ENCODE measurements around the gene C19orf38.

The C19orf38 gene

DNA sequence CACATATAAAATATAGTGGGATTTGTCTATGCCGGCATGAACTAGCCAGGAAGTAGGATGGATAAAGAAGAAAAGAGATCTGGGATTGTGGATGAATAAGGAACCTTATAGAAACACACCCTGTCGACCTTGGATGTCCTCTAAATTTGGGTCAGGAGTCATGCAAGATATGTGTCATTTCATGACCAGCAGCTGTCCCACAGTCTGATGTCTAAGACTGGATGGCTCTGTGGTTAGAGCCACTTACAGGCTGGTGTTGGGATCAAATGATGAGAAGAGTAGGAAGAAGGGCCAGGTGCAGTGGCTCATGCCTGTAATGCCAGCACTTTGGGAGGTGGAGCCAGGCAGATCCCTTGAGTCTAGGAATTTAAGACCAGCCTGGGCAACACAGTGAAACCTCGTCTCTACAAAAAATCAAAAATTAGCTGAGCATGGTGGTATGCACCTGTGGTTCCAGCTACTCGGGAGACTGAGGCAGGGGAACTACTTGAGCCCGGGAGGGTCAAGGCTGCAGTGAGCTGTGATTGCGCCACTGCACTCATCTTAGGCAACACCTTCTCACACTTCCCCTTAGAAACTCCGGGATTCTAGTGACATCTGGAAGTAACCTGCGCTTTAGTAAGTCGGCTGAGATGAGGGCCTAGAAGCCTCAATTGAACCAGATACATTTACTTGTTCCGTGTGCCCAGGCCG, 43.0 kb upstream of the C19orf38 start:
- Histone ChIP-seq H3K4me2 (ENCODE audit: low read length, poor library complexity, severe bottlenecking) (no peak overlapping the region), H3K23ac (ENCODE audit: low read length in 2 of 2) (no peak overlapping the region), H3K9ac (ENCODE audit: low read length) (no peak overlapping the region), H2BK120ac (ENCODE audit: low read depth, low read length) (no peak overlapping the region), H2BK12ac (ENCODE audit: low read length in 2 of 2) (no peak overlapping the region), H3K27ac (ENCODE audit: low read length, poor library complexity, severe bottlenecking) (no peak overlapping the region), H3K36me3 (ENCODE audit: control insufficient read depth in 1 of 2, insufficient read depth in 2 of 2, low read depth in 1 of 2, low read length in 2 of 2) (peaks cover 76 to 79% of the 10 kb centered on the region in 2 experiments), H3K4ac (ENCODE audit: low read depth in 1 of 2, low read length in 2 of 2) (no peak overlapping the region), H2AFZ (ENCODE audit: low read depth, low read length) (no peak overlapping the region), H3K9me3 (ENCODE audit: control insufficient read depth, low read length) (no peaks in the 10 kb centered on the region), H3K27me3 (ENCODE audit: control insufficient read depth in 1 of 2, insufficient read depth in 1 of 2, low read length in 2 of 2) (no peaks in the 10 kb centered on the region), H3K4me1 (ENCODE audit: control insufficient read depth, insufficient read depth, low read depth, low read length) (peaks cover 12% of the 10 kb centered on the region), H3K79me1 (replicated peaks; ENCODE audit: low read length, poor library complexity, severe bottlenecking) (peaks cover 29% of the 10 kb centered on the region), H3K18ac (ENCODE audit: low read depth in 1 of 2, low read length in 2 of 2) (no peak overlapping the region), H4K91ac (ENCODE audit: low read length) (no peak overlapping the region), H2AK5ac (ENCODE audit: low read length, severe bottlenecking) (no peak overlapping the region), H4K8ac (ENCODE audit: low read length) (no peak overlapping the region), H2BK15ac (ENCODE audit: low read depth, poor library complexity, severe bottlenecking) (no peak overlapping the region), H3K14ac (ENCODE audit: low read length in 2 of 2) (no peak overlapping the region), H3K4me3 (ENCODE audit: insufficient read depth in 1 of 2, low read depth in 1 of 2, low read length in 2 of 2) (no peak overlapping the region), H2BK5ac (ENCODE audit: low read depth, low read length, poor library complexity, severe bottlenecking) (no peak overlapping the region)
- DNase-seq: no peak
- 97% methylated on average over 11 of the region's 11 CpGs for WGBS

DNA sequence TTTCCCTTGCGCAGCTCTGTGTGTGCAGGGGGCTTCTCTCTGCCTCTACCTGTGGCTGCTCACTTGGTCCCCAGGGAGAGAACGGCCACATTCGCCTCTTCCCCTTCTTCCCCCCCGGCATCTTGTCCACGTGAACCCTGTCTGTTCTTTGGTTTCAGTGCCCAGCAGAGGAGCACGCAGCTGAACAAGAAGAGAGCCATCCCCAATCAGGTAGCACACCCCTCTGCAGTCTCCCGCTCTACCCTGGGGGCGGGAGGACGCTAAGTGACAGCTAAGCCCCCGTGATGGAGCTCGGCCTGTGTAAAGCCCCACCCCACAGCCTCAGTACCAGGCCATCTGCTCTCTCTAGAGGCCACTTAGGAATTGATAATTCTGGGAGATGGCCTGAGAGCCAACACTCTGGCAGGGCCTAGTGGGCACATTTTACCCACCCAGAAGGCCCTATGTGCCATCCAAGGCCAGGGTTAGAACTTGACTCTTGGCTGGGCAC, 42.4 kb upstream of the C19orf38 start:
- Histone ChIP-seq H3K9ac (ENCODE audit: low read length) (no peak overlapping the region), H3K14ac (ENCODE audit: low read length in 2 of 2) (no peak overlapping the region), H4K91ac (ENCODE audit: low read length) (no peak overlapping the region), H3K79me1 (replicated peaks; ENCODE audit: low read length, poor library complexity, severe bottlenecking) (peaks cover 25% of the 10 kb centered on the region), H3K36me3 (ENCODE audit: control insufficient read depth in 1 of 2, insufficient read depth in 2 of 2, low read depth in 1 of 2, low read length in 2 of 2) (peaks cover 75 to 79% of the 10 kb centered on the region in 2 experiments), H3K4me1 (ENCODE audit: control insufficient read depth, insufficient read depth, low read depth, low read length) (peaks cover 12% of the 10 kb centered on the region), H3K4ac (ENCODE audit: low read depth in 1 of 2, low read length in 2 of 2) (no peak overlapping the region), H3K18ac (ENCODE audit: low read depth in 1 of 2, low read length in 2 of 2) (no peak overlapping the region), H3K27ac (ENCODE audit: low read length, poor library complexity, severe bottlenecking) (no peak overlapping the region), H3K27me3 (ENCODE audit: control insufficient read depth in 1 of 2, insufficient read depth in 1 of 2, low read length in 2 of 2) (no peaks in the 10 kb centered on the region), H4K8ac (ENCODE audit: low read length) (no peak overlapping the region), H2BK15ac (ENCODE audit: low read depth, poor library complexity, severe bottlenecking) (no peak overlapping the region), H2AFZ (ENCODE audit: low read depth, low read length) (no peak overlapping the region), H3K4me2 (ENCODE audit: low read length, poor library complexity, severe bottlenecking) (no peak overlapping the region), H2BK12ac (ENCODE audit: low read length in 2 of 2) (no peak overlapping the region), H3K4me3 (ENCODE audit: insufficient read depth in 1 of 2, low read depth in 1 of 2, low read length in 2 of 2) (peak overlapping the region in 1 of 2 experiments; percentile 11), H3K9me3 (ENCODE audit: control insufficient read depth, low read length) (no peaks in the 10 kb centered on the region), H2BK5ac (ENCODE audit: low read depth, low read length, poor library complexity, severe bottlenecking) (no peak overlapping the region), H2BK120ac (ENCODE audit: low read depth, low read length) (no peak overlapping the region), H3K23ac (ENCODE audit: low read length in 2 of 2) (no peak overlapping the region), H2AK5ac (ENCODE audit: low read length, severe bottlenecking) (no peak overlapping the region)
- DNase-seq: no peak
- 96% methylated on average over 11 of the region's 11 CpGs for WGBS

DNA sequence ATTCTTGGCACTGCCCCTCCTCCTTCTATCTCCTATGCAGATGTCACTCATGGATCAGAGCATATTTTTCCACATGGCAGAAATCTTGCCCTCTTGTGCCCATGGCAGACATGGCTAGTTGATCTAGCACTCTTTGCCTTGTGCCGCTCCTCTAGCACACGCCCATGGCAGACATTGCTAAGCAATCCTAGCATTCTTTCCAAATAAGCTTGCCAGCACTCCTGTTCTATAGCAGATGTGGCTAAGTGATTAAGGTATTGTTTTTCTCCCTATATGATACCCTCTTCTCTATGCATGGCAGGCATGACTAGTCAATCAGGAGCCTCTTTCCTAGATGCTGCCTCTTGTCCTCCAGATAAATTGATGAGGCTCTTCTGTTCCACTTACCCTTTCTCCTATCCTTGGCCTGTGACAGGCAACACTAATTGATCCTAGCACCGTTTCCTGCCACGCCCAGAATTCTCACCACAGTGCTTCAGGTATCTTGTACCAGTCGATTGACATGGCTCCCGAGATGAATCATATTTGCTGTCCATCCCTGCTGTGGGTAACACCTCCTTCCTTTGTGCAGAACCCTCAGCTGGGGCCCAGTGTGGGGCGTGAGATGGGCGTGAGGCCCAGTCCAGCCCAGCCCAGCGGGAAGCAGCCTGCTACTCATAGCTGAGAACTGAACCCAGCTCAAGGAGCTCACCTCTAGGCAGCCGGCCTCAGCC, 39.1 kb upstream of the C19orf38 start:
- no peak overlapping the region for H2BK15ac ChIP-seq (ENCODE audit: low read depth, poor library complexity, severe bottlenecking)
- no peak overlapping the region for H3K18ac ChIP-seq (ENCODE audit: low read depth in 1 of 2, low read length in 2 of 2)
- no peaks in the 10 kb centered on the region for H3K9me3 ChIP-seq (ENCODE audit: control insufficient read depth, low read length)
- no peaks in the 10 kb centered on the region for H3K27me3 ChIP-seq (ENCODE audit: control insufficient read depth in 1 of 2, insufficient read depth in 1 of 2, low read length in 2 of 2)
- peak overlapping the region in 1 of 2 experiments; percentile 9 for H3K23ac ChIP-seq (ENCODE audit: low read length in 2 of 2)
- H3K9ac ChIP-seq (ENCODE audit: low read length): no peak overlapping the region
- DNase-seq: no peak
- H2BK5ac ChIP-seq (ENCODE audit: low read depth, low read length, poor library complexity, severe bottlenecking): no peak overlapping the region
- 90% methylated on average over 10 of the region's 10 CpGs for WGBS
- H2AFZ ChIP-seq (ENCODE audit: low read depth, low read length): no peak overlapping the region
- peak overlapping the region; percentile 73 for H3K27ac ChIP-seq (ENCODE audit: low read length, poor library complexity, severe bottlenecking)
- no peak overlapping the region for H2BK120ac ChIP-seq (ENCODE audit: low read depth, low read length)
- H3K4me1 ChIP-seq (ENCODE audit: control insufficient read depth, insufficient read depth, low read depth, low read length): peaks cover 22% of the 10 kb centered on the region
- H3K36me3 ChIP-seq (ENCODE audit: control insufficient read depth in 1 of 2, insufficient read depth in 2 of 2, low read depth in 1 of 2, low read length in 2 of 2): peaks cover 69 to 76% of the 10 kb centered on the region in 2 experiments
- H3K4me3 ChIP-seq (ENCODE audit: insufficient read depth in 1 of 2, low read depth in 1 of 2, low read length in 2 of 2): no peak overlapping the region
- H3K4me2 ChIP-seq (ENCODE audit: low read length, poor library complexity, severe bottlenecking): no peak overlapping the region
- H3K4ac ChIP-seq (ENCODE audit: low read depth in 1 of 2, low read length in 2 of 2): no peak overlapping the region
- no peak overlapping the region for H3K14ac ChIP-seq (ENCODE audit: low read length in 2 of 2)
- H2BK12ac ChIP-seq (ENCODE audit: low read length in 2 of 2): no peak overlapping the region
- no peak overlapping the region for H4K8ac ChIP-seq (ENCODE audit: low read length)
- H2AK5ac ChIP-seq (ENCODE audit: low read length, severe bottlenecking): no peak overlapping the region
- H3K79me1 ChIP-seq (replicated peaks; ENCODE audit: low read length, poor library complexity, severe bottlenecking): peaks cover 17% of the 10 kb centered on the region
- no peak overlapping the region for H4K91ac ChIP-seq (ENCODE audit: low read length)

DNA sequence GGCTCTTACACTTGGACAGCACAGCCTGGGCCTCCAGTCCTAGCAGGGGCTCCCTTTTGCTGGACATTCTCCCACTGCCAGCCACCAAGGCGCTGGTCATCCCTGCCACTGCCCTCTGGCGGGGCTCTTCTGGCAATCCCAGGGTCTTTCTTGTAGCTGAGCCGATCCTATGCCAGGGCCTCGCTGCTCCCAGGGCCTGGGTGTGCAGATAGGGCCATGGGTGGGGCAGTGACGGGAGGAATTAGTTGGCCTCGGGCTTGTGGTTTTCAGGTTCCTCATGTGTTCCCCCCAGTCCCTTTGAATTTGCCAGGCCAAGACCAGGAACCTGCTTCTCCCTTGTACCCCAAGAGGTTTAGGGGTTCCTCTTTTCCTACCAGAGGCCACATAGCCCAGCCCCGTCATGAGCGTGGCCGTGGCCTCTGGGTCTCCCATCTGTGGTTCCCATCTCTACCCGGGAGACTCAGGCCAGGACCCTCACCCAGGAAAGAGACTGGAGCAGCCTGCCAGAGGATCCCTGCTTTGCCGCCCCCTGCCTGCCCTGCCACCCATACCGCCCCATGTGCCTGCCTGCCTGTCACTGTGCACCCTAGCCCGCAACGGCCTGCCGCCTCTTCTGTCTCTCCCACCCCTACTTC, 38.4 kb upstream of the C19orf38 start:
- Histone ChIP-seq H3K18ac (ENCODE audit: low read depth in 1 of 2, low read length in 2 of 2) (no peak overlapping the region), H2BK120ac (ENCODE audit: low read depth, low read length) (no peak overlapping the region), H2AFZ (ENCODE audit: low read depth, low read length) (no peak overlapping the region), H3K79me1 (replicated peaks; ENCODE audit: low read length, poor library complexity, severe bottlenecking) (peaks cover 16% of the 10 kb centered on the region), H3K27ac (ENCODE audit: low read length, poor library complexity, severe bottlenecking) (peak overlapping the region; percentile 73), H2BK5ac (ENCODE audit: low read depth, low read length, poor library complexity, severe bottlenecking) (no peak overlapping the region), H3K36me3 (ENCODE audit: control insufficient read depth in 1 of 2, insufficient read depth in 2 of 2, low read depth in 1 of 2, low read length in 2 of 2) (peaks cover 66 to 76% of the 10 kb centered on the region in 2 experiments), H4K91ac (ENCODE audit: low read length) (no peak overlapping the region), H3K27me3 (ENCODE audit: control insufficient read depth in 1 of 2, insufficient read depth in 1 of 2, low read length in 2 of 2) (no peaks in the 10 kb centered on the region), H3K4me1 (ENCODE audit: control insufficient read depth, insufficient read depth, low read depth, low read length) (peaks cover 22% of the 10 kb centered on the region), H3K14ac (ENCODE audit: low read length in 2 of 2) (no peak overlapping the region), H2AK5ac (ENCODE audit: low read length, severe bottlenecking) (peak overlapping the region; percentile 30), H3K4me2 (ENCODE audit: low read length, poor library complexity, severe bottlenecking) (no peak overlapping the region), H2BK15ac (ENCODE audit: low read depth, poor library complexity, severe bottlenecking) (no peak overlapping the region), H3K9me3 (ENCODE audit: control insufficient read depth, low read length) (no peaks in the 10 kb centered on the region), H3K23ac (ENCODE audit: low read length in 2 of 2) (peak overlapping the region in 1 of 2 experiments; percentile 9), H3K4ac (ENCODE audit: low read depth in 1 of 2, low read length in 2 of 2) (no peak overlapping the region), H2BK12ac (ENCODE audit: low read length in 2 of 2) (no peak overlapping the region), H4K8ac (ENCODE audit: low read length) (no peak overlapping the region), H3K9ac (ENCODE audit: low read length) (peak overlapping the region; percentile 51), H3K4me3 (ENCODE audit: insufficient read depth in 1 of 2, low read depth in 1 of 2, low read length in 2 of 2) (no peak overlapping the region)
- WGBS: 98% methylated on average over 15 of the region's 15 CpGs
- DNase-seq: no peak

Data from mesenchymal stem cell (in vitro differentiated cells and primary cell).